Stimulated activated CD4-positive, alpha-beta T cell treated with anti-CD3 and anti-CD28 coated beads, Interleukin-1b, Interleukin-23, amount 100 ng/mL, for 4 hours (primary cell): ENCODE data around the gene KRTAP10-11.
"Not testable (repeated sequence)": the region's sequence is repeated elsewhere in the genome, so short reads cannot be mapped to it uniquely, and the experiment has no call there.

Source experiments
- DNase-seq, 2 donors: peaks; one replicate each; pipeline ENCODE4 v3.0.0-alpha.2; 2020; ENCODE audit warnings: low read depth in 2 of 2

KRTAP10-11 gene, protein sequence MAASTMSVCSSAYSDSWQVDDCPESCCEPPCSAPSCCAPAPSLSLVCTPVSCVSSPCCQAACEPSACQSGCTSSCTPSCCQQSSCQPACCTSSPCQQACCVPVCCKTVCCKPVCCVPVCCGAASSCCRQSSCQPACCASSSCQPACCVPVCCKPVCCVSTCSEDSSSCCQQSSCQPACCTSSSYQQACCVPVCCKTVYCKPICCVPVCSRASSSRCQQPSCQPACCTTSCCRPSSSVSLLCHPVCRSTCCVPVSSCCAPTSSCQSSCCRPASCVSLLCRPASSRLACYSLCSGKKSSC

DNA sequence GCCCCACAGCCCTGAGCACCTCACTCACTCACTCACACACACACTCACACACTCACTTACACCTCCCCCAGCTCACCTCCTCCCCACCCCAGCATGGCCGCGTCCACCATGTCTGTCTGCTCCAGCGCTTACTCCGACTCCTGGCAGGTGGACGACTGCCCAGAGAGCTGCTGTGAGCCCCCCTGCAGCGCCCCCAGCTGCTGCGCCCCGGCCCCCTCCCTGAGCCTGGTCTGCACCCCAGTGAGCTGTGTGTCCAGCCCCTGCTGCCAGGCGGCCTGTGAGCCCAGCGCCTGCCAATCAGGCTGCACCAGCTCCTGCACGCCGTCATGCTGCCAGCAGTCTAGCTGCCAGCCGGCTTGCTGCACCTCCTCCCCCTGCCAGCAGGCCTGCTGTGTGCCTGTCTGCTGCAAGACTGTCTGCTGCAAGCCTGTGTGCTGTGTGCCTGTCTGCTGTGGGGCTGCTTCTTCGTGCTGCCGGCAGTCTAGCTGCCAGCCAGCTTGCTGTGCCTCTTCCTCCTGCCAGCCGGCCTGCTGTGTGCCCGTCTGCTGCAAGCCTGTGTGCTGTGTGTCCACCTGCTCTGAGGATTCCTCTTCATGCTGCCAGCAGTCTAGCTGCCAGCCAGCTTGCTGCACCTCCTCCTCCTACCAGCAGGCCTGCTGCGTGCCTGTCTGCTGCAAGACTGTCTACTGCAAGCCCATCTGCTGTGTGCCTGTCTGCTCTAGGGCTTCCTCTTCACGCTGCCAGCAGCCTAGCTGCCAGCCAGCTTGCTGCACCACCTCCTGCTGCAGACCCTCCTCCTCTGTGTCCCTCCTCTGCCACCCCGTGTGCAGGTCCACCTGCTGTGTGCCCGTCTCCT, at the start of gene KRTAP10-11:
KRTAP10-11 (plus strand) TSS at position 49 of the 856 bp plus-strand sequence; CDS start at position 94, 45 bp downstream.
- not testable (repeated sequence) for DNase-seq

- DNase-seq = no peak
These were observed 48.2 kb upstream of the KRTAP10-11 start for GRCh38 chr21:44598061-44598460.

- no peak for DNase-seq
These were observed 46.8 kb upstream of the KRTAP10-11 start for GRCh38 chr21:44599264-44600029.

DNA sequence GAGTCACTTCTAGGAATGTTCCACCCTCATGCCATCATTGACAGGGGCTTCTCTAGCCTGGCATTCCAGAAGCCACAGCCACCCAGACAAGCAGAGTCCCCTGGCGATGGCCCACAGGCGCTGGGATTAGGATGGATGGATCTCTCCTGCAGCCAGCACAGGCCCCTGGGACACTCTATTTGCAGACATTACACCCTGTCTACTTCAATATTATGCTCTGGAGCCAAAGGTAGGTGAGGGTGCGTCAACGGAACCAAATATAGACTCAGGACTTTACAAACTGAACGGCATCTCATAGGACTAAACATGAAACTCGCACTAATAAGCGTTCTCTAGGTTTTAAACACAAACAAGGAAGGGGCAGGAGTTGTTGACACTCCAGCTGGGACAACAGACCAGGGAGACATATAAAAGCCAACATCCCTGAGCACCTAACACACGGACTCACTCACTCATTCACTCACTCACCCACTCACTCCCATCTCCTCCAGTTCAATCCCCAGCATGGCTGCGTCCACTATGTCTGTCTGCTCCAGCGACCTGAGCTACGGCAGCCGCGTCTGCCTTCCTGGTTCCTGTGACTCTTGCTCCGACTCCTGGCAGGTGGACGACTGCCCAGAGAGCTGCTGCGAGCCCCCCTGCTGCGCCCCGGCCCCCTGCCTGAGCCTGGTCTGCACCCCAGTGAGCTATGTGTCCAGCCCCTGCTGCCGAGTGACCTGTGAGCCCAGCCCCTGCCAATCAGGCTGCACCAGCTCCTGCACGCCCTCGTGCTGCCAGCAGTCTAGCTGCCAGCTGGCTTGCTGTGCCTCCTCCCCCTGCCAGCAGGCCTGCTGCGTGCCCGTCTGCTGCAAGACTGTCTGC, 45.9 kb upstream of the KRTAP10-11 start, which contains the start of gene KRTAP10-7:
KRTAP10-7 (plus strand) TSS at position 480 of the 861 bp plus-strand sequence; CDS start at position 505, 25 bp downstream.
- DNase-seq = not testable (repeated sequence)

GRCh38 chr21:44601091-44601490, 45.1 kb upstream of the KRTAP10-11 start:
- not testable (repeated sequence) for DNase-seq

- no peak for DNase-seq
These were observed 44.4 kb upstream of the KRTAP10-11 start for GRCh38 chr21:44601596-44602462.

GRCh38 chr21:44602463-44602850, 43.8 kb upstream of the KRTAP10-11 start:
- DNase-seq = no peak

- DNase-seq = no peak
These were observed 42.9 kb upstream of the KRTAP10-11 start for GRCh38 chr21:44603109-44603875.

DNA sequence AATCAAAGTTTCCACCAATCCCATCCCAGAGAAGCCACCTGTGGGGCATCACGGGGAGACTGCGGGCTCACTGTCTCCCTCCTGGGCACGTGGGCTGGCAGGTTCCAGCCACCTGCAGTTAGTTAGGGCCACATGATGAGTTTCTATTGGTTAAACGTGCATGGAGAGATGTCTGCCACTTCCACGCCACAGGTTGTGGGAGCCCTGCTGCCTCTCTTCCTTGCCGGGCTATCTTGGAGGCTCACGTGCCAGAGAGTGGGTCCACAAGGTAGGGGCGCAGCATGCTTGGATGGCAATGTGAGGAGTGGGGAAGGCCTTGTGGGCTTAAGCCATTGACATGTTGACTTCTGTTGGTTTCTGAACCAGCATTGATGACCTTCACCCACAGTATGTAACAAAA, 42.3 kb upstream of the KRTAP10-11 start:
- DNase-seq = no peak

DNA sequence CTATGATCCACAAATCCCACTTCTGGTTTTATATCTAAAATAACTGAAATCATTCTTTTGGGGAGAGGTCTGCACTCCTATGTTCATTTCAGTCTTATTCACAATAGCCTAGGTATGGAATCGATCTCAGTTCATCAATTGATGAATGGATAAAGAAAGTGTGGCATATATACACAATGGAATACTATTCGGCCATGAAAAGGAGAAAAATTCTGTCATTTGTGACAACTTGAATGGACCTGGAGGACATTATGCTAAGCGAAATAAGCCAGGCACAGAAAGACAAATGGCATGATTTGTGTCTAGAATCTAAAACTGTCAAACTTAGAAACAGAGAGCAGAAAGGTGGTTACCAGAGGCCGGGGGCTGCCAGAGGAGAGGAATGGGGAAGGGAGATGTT, 39.7 kb upstream of the KRTAP10-11 start:
- no peak for DNase-seq

DNA sequence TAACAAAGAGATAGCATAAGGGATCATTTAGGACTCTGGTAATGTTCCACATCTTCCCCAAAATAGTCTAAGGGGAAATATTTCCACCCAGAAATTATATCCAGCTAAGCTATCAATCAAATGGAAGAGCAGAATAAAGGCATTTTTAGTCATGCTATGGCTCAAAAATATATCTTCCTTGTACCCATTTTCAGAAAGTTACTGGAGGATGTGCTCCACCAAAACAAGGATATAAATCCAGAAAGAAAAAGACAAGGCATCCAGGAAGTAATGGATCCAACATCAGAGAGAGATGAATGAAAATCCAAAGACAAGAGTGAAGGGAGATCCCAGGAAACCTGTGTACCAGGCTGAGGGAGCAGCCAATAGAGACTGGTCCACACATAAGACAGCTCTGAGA, 37.0 kb upstream of the KRTAP10-11 start:
- DNase-seq = no peak

- DNase-seq = not testable (repeated sequence)
These were observed 35.9 kb upstream of the KRTAP10-11 start for GRCh38 chr21:44610157-44610843.

DNA sequence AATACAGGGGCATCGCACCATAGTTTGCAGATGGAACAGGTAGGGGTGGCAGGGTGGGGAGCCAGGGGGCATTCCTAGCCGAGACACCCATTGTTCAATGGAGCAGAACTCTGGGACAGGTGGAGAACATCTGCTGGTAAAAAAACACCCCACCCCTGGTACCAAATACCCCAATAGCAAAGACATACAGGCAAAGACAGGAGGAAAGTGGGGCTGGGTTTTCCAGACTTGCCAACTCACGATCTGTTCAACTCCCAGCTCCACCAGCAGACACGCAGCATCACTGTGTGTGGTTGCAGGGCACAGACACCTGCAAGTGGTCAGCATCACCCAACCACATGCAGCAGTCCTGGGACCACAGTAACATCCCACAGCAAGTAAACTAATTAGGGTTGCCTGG, 34.7 kb upstream of the KRTAP10-11 start:
- no peak for DNase-seq

DNA sequence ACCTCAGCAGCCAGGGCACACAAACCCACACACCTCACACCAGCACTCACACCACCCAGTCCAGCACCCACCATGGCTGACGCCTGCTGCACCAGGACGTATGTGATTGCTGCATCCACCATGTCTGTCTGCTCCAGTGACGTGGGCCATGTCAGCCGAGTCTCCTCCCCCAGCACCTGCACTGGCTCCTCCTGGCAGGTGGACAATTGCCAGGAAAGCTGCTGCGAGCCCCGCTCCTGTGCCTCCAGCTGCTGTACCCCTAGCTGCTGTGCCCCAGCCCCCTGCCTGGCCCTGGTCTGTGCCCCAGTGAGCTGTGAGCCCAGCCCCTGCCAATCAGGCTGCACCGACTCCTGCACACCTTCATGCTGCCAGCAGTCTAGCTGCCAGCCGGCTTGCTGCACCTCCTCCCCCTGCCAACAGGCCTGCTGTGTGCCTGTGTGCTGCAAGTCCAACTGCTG, 34.2 kb upstream of the KRTAP10-11 start, which contains the start of gene KRTAP10-8:
KRTAP10-8 (plus strand) TSS at position 51 of the 458 bp plus-strand sequence; CDS start at position 73, 22 bp downstream.
- DNase-seq = no peak

- DNase-seq = no peak
These were observed 33.5 kb upstream of the KRTAP10-11 start for GRCh38 chr21:44612669-44613229.

DNA sequence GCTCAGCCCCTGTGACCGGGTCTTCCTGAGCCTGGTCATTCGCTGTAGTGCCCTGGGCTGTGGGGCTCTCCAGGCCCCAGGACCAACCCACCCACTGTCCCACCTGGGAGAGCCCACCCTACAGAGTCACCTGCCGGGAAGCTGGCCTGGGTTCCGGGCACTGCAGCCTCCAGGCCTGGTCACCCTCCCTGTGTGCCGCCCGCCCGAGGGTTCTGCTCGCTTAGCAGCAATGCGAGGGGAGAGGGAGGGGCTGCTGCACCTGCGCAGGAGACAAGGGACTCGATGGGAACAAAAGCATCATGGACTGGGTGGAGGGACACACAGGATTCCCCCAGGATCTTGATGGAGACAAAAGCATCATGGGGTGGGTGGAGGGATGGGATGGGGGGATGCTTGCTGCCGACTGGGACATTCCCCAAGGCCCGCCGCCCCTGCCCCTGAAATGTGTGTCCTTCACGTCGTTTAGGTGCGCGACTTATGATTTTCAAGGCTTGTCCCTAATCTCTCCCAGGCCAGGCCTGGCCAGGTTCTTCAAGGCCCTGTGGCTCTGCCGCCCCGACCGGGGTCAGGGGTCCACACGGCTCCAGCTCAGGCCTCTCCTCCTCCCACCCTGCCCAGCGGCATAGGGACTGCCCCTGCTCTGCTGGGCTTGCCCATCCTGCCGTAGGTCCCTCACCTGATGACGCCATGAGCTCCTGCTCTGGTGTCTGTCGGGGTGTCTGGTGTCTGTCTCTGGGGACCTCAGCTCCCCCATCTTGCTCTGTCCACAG, 32.6 kb upstream of the KRTAP10-11 start:
- DNase-seq = no peak

DNA sequence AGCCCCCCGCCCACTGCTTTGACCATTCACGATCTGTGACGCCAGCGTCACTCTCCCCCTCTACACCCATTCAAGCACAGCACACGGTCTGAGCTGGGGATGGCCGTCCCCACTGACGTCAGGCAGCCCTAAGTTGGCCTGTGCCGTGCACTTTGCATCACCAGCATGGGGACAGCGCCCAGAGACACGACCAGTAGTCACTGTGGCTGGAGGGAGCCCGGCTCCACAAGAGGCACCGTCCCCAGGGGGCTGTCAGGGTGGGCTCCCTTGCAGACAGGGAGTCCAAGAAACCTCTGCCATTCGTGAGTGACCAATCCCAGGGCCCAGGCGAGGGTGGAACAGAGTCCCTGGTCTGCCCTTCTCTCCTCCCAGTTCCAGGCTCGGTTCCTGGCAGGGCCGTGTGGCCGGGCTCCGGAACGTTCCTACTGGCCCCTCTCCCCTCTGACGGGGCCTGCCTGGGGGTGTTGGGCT, 32.0 kb upstream of the KRTAP10-11 start:
- DNase-seq = no peak
